Stomach smooth muscle (tissue), 2 donors: ENCODE results near the gene TMEM213.

Experiments used
- H3K27ac ChIP-seq: one replicate; pipeline ENCODE4 v1.7.0; 2013; ENCODE audit warnings: mild to moderate bottlenecking, low read length, inconsistent platforms
- H3K27me3 ChIP-seq, 2 donors: one replicate each; pipeline ENCODE4 v1.7.0; 2013; ENCODE audit warnings: low read length in 2 of 2; ENCODE audit not compliant: insufficient read depth in 2 of 2, control insufficient read depth in 1 of 2
- H3K36me3 ChIP-seq, 2 donors: one replicate each; pipeline ENCODE4 v1.7.0; 2013; ENCODE audit warnings: low read length in 2 of 2; ENCODE audit not compliant: control insufficient read depth in 2 of 2, insufficient read depth in 2 of 2
- H3K4me1 ChIP-seq: one replicate; pipeline ENCODE4 v1.7.0; 2013; ENCODE audit warnings: low read length; ENCODE audit not compliant: control insufficient read depth, insufficient read depth
- H3K4me3 ChIP-seq, 2 donors: one replicate each; pipeline ENCODE4 v1.7.0; 2013; ENCODE audit warnings: low read length in 2 of 2
- H3K9ac ChIP-seq, 2 donors: one replicate each; pipeline ENCODE4 v1.7.0; 2013; ENCODE audit warnings: low read length in 2 of 2, mild to moderate bottlenecking in 1 of 2
- H3K9me3 ChIP-seq, 2 donors: one replicate each; pipeline ENCODE4 v1.7.0; 2013; ENCODE audit warnings: low read length in 2 of 2; ENCODE audit not compliant: control insufficient read depth in 2 of 2
- donor health status: healthy.
- donor health status: Pancreatic carcinoma.

Gene TMEM213

DNA sequence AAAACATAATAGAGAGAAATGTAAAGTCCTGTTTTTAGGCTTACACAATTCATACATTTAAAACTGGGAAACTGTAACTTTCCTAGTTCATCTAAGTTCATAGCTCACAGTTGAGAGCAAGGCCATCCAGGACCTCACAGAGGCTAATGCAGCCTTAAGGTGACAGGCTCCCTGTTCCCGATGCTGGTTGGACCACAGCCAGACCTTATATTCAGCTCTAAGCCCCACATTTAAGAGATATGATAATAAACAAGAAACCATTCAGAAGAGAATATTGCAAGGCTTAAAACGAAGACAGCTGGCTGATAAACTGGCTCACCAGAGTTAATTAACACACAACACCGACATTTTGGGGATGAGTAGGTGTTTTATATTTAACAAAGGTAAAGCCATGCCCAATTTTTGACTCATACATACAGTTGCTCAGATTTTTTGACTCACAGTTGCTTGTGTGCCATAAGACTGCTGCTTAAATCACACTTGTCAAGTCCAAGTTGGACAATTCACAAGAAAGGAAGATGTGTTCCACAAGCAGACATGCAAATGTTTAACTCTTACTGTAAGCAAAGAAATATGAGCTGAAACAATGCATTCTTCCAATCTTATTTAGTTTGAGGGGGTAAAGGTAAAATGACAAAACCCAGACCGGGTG, 41.1 kb upstream of the TMEM213 start:
- Histone ChIP-seq H3K36me3 (no peaks in the 10 kb centered on the region), H3K27me3 (no peaks in the 10 kb centered on the region), H3K4me1 (no peaks in the 10 kb centered on the region), H3K9me3 (no peaks in the 10 kb centered on the region), H3K9ac (no peak overlapping the region), H3K4me3 (no peak overlapping the region), H3K27ac (no peak overlapping the region)

DNA sequence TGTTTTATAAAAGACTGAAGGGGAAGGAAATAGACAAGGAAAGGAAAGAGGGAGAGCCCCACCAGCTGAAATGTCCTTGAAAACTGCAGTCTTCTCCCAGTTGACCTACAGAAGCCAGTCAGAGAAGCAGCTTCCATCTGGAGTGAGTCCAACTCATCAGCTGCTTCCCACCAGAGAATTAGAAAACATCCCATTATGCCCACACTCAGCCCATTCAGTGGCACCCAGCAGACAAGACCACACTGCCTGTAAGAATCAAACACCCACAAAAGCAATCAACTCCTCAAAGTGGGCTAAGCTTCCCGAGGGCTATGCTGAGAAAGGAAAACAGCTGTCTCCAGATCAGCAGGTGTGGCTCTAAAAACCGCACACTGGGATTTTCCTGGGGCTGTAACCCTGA, 29.6 kb upstream of the TMEM213 start:
- Histone ChIP-seq H3K9ac (no peak overlapping the region), H3K9me3 (no peaks in the 10 kb centered on the region), H3K4me3 (no peak overlapping the region), H3K27me3 (no peaks in the 10 kb centered on the region), H3K4me1 (no peaks in the 10 kb centered on the region), H3K36me3 (no peaks in the 10 kb centered on the region), H3K27ac (no peak overlapping the region)

DNA sequence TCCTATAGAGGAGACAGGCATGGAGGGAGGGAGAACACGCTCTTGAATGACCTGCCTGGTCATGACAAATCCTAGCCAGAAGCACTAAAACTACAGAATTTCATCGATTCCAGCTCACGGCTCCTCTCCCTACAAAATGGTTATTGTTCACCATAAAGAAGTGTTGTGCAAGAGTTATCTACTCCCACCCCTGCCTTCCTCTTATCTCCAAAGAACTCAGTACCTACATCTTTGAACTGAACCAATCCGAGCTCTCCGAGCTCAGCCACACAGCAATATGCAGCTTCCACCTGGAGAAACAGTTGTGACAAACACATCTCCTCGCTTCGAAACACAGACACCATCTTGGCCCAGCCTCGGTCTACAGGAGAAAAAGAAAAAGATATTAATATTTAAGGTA, 26.9 kb upstream of the TMEM213 start:
- H3K27me3 ChIP-seq: peaks cover 0 to 3% of the 10 kb centered on the region in 2 donors
- H3K4me1 ChIP-seq: no peaks in the 10 kb centered on the region
- no peak overlapping the region for H3K27ac ChIP-seq
- no peaks in the 10 kb centered on the region for H3K9me3 ChIP-seq
- H3K9ac ChIP-seq: no peak overlapping the region
- H3K4me3 ChIP-seq: no peak overlapping the region
- no peaks in the 10 kb centered on the region for H3K36me3 ChIP-seq

DNA sequence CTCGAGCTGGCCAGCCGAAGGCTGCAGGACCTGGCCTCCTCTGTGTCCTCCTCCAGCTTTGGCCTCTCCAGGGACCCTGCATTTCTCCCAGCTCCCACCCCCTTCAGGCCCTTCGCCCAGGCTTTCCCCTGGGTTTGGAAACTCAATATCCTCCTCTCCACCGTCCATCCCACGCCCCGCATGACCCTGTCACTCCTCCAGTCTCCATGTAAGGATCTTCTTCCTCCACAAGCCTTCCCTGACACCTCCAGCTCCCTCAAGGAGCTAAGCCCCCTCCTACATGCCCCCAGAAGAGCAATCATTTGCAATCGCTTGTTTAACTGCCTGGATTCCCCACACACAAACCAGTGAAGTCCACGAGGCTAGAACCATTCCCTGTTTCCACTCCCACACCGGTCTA, 24.6 kb upstream of the TMEM213 start:
- no peak overlapping the region for H3K27ac ChIP-seq
- no peaks in the 10 kb centered on the region for H3K4me1 ChIP-seq
- H3K36me3 ChIP-seq: no peaks in the 10 kb centered on the region
- H3K9ac ChIP-seq: no peak overlapping the region
- H3K27me3 ChIP-seq: peaks cover 0 to 3% of the 10 kb centered on the region in 2 donors
- no peaks in the 10 kb centered on the region for H3K9me3 ChIP-seq
- H3K4me3 ChIP-seq: no peak overlapping the region

DNA sequence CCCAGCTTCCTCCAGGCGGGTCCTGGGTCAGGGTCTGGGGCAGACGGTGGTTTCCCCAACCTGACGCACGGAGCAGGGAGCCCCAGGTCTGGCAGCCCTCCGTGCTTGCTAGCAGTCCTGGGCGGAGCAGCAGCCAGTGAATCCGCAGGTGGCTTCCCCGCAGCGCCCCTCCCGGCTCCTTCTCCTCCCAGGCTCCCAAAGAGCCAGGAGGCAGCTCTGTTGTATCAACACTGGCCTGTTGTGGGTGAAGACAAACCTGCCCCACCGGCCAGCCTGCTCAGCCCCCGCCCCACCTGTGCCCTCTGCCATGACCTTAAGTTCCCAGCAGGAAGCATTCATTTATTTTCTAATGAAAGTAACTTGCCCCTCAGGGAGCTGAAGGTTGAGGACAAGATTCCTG, 24.0 kb upstream of the TMEM213 start:
- no peak overlapping the region for H3K4me3 ChIP-seq
- H3K27ac ChIP-seq: no peak overlapping the region
- H3K4me1 ChIP-seq: no peaks in the 10 kb centered on the region
- H3K9me3 ChIP-seq: no peaks in the 10 kb centered on the region
- H3K36me3 ChIP-seq: no peaks in the 10 kb centered on the region
- peaks cover 0 to 3% of the 10 kb centered on the region in 2 donors for H3K27me3 ChIP-seq
- no peak overlapping the region for H3K9ac ChIP-seq

DNA sequence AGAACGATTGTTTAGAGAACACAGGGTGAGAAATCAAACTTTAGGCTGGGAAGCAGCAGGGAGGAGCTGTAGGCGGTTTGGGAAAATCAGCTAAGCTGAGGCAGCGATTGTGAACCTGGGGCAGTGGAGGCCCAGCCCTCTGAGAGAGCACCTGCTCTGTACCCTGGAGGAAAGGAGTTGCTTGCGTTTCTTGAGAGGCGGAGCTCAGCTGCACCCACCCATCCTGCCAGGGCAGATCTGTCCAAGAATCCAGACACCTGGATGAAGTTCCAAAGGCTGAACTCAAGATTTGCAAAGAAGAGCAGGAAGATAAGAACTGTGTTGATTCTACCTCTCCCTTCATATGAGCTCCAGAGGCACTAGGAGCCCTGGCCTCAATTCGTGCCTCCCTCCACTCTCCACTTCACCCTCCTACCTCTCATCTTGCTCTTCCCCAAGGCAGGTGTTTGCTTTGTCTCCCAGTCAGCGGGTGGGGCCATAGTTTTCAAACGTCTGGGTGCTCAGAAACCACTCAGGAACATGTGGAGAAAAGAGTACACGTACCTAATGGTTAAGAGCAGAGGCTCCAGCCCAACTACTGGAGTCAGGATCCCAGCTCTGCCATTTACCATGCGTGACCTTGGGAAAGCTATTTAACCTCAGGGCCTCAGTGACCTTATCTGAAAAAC, 21.5 kb upstream of the TMEM213 start:
- no peaks in the 10 kb centered on the region for H3K36me3 ChIP-seq
- peaks cover 0 to 3% of the 10 kb centered on the region in 2 donors for H3K27me3 ChIP-seq
- no peak overlapping the region for H3K27ac ChIP-seq
- no peaks in the 10 kb centered on the region for H3K4me1 ChIP-seq
- H3K9ac ChIP-seq: no peak overlapping the region
- H3K9me3 ChIP-seq: no peaks in the 10 kb centered on the region
- H3K4me3 ChIP-seq: no peak overlapping the region

DNA sequence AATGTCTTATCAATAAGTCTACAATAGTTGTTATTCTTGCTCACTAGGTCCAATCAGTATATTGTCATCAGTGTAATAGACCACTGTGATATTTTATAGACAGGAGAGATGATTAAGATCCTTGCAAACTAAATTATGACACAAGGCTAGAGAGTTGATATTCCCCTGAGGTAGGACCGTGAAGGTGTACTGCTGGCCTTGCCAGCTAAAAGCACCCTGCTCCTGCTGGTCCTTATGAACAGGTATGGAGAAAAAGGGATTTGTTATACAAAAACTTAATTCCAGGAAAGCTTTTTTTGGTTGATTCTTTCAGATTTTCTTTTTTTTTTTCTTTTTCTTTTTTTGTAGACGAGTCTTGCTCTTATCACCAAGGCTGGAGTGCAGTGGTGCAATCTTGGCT, 16.8 kb upstream of the TMEM213 start:
- Histone ChIP-seq H3K4me1 (no peaks in the 10 kb centered on the region), H3K9ac (no peak overlapping the region), H3K27ac (no peak overlapping the region), H3K4me3 (no peak overlapping the region), H3K9me3 (peaks cover 0 to 2% of the 10 kb centered on the region in 2 donors), H3K27me3 (no peaks in the 10 kb centered on the region), H3K36me3 (no peaks in the 10 kb centered on the region)

DNA sequence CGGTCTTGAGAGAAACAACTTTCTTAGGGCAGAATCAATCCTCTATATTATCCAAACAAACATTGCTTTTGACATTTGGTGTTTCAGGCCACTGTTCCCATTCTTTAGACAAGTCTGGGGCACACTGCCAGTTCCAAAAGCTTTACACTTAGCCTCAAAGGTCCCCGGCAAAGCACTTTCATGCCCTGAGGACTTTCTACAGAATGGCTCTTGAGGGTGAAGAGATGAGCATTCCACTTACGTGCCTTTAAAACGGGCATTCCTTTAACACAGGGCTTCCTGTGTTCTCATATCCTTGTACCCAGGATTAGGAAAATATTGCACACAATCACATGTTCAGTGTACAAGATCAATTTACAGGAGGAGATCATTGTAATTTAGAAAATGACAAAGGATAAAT, 13.1 kb upstream of the TMEM213 start:
- no peak overlapping the region for H3K27ac ChIP-seq

DNA sequence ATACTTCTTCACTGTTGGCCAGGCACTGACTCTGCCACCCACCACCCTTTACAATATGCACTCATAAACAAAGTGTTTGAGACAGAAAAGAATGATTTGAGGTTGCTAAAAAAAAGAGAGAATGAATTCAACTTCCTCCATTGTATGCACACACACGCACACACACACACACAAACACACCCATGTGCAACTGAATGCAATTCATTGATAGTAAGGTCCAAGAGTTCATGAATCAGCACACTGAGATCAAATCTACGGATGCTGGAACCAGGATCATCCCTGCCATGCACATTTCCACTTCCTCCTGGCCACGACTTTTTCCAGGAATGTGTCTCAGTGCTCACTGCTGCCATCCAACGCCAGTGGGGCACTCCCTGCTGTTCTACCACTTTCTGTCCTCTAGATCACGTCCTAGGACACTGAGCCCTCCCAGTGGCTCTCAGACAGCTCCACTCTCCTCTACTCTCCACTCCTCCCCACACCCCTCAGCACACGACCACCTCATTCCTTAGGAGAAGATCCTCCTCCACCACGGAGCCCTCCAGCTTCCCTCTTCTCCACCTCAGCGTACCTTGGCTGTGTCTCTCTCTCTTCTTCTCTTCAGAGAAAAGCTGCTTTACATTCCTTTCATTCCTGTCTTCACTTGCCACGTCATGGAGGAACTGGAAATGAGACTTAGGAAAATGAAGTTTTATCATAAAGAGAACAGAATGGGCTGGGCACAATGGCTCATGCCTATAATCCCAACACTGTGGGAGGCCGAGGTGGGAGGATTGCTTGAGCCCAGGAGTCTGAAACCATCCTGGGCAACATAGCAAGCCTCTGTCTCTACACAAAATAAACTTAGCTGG, 12.0 kb upstream of the TMEM213 start:
- Histone ChIP-seq H3K27me3 (no peaks in the 10 kb centered on the region), H3K36me3 (no peaks in the 10 kb centered on the region), H3K9ac (no peak overlapping the region), H3K9me3 (peaks cover 0 to 2% of the 10 kb centered on the region in 2 donors), H3K4me1 (no peaks in the 10 kb centered on the region), H3K27ac (no peak overlapping the region), H3K4me3 (no peak overlapping the region)

More for the DNA sequence above, 13.1 kb upstream of the TMEM213 start:
- H3K4me1 ChIP-seq: no peaks in the 10 kb centered on the region
- H3K9me3 ChIP-seq: peaks cover 0 to 2% of the 10 kb centered on the region in 2 donors
- H3K27me3 ChIP-seq: no peaks in the 10 kb centered on the region
- no peaks in the 10 kb centered on the region for H3K36me3 ChIP-seq
- no peak overlapping the region for H3K9ac ChIP-seq
- no peak overlapping the region for H3K4me3 ChIP-seq

DNA sequence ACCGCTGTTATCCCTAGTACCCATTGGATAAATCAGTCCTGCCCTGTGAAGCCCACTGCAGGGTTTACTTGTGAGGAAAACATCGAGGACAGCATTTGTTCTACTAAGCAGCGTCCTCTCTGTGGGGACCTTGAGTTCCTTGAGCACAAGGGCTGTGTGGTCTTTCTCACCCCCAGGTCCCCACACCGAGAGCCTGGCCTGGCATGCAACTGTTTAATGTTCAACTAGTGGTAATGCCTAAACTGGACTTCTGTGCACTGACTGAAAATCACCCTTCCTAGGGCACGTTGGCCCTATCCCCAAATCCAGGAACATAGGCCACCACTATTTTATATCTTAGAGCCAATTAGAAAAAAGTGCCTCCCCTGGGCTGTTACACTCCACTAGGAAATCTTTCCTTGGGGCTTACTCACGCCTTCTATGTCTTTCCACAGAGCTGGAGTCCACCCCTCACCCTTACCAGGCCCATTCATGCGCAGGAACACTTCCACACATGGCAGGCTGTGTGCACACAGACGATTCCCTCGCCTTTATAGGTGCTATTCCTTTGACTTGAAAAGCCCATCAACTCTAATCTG, 1.7 kb upstream of the TMEM213 start:
- Histone ChIP-seq H3K9ac (no peak overlapping the region), H3K4me1 (no peaks in the 10 kb centered on the region), H3K9me3 (no peaks in the 10 kb centered on the region), H3K27me3 (peaks cover 0 to 3% of the 10 kb centered on the region in 2 donors), H3K27ac (no peak overlapping the region), H3K4me3 (no peak overlapping the region), H3K36me3 (no peaks in the 10 kb centered on the region)
